ENCODE measurements around the gene TMX2. TPM values are rescaled to one million over a fixed set of nuclear protein-coding genes. Genes with fewer than 3 reads are reported as not detected.

The TMX2 gene
- total RNA-seq, 1 experiment from 2014 or later: 91.3 TPM

GRCh38 chr11:57667117-57667735 is 45.2 kb upstream of the TMX2 start:
- no peaks in the 10 kb centered on the region for H3K4me1 ChIP-seq (ENCODE audit: insufficient read depth, low read length)
- Mint-ChIP-seq H3K4me3 (peak overlapping the region; percentile 91 to 95), H3K9me3 (peaks cover 0 to 3% of the 10 kb centered on the region in 2 experiments; a peak in 3 of 5 replicates), H3K27ac (peak overlapping the region; percentile 100), H3K36me3 (ENCODE audit: insufficient read depth in 1 of 3, low read depth in 3 of 3) (peaks cover 5 to 17% (median 12%) of the 10 kb centered on the region in 3 experiments), H3K27me3 (ENCODE audit: low read depth) (no peaks in the 10 kb centered on the region), H3K4me1 (peaks cover 10 to 15% of the 10 kb centered on the region in 2 experiments)
- H4K5ac ChIP-seq (ENCODE audit: insufficient read length, low read depth, low read length): no peak overlapping the region
- peak overlapping the region; percentile 71 for H3K56ac ChIP-seq (ENCODE audit: insufficient read length, low read depth, low read length)
- H3K27ac ChIP-seq (ENCODE audit: insufficient read length, low read depth, low read length): peak overlapping the region; percentile 93
- peak overlapping the region; percentile 72 for H2BK120ac ChIP-seq (ENCODE audit: low read depth, low read length, poor library complexity, severe bottlenecking)
- H2AK5ac ChIP-seq (ENCODE audit: insufficient read length, low read length): no peak overlapping the region
- WGBS (ENCODE audit: extremely low coverage, insufficient read length, low lambda C conversion rate): no CpG with 5 or more reads among the region's 29 CpGs
- H3T11ph ChIP-seq (ENCODE audit: low read length): peak overlapping the region; percentile 95
- H2BK5ac ChIP-seq (ENCODE audit: insufficient read length, low read length): peak overlapping the region; percentile 89
- peak; percentile 98 for DNase-seq
- no peak overlapping the region for H2BK15ac ChIP-seq (ENCODE audit: low read depth, low read length)
- H3K23me2 ChIP-seq (ENCODE audit: insufficient read length, low read depth, low read length, poor library complexity, severe bottlenecking): peaks cover 6% of the 10 kb centered on the region
- H3K14ac ChIP-seq (ENCODE audit: insufficient read depth, low read length): peak overlapping the region; percentile 94; the same call in 1 of the 2 replicates
- no peak overlapping the region for H2BK12ac ChIP-seq (ENCODE audit: insufficient read length, low read depth, low read length)
- H3K9me3 ChIP-seq (ENCODE audit: control insufficient read depth, low read depth, low read length): no peaks in the 10 kb centered on the region
- H2AFZ ChIP-seq (ENCODE audit: low read length): peak overlapping the region; percentile 82
- no peak overlapping the region; the same call in 1 of the 2 replicates for H3K4ac ChIP-seq (ENCODE audit: low read depth, low read length)
- peak overlapping the region; percentile 94 for H3K4me2 ChIP-seq (ENCODE audit: insufficient read depth, insufficient read length, low read length)
- peak overlapping the region; percentile 98 for H3K9ac ChIP-seq (ENCODE audit: extremely low read depth, insufficient read length, low read length)
- H3K79me2 ChIP-seq (ENCODE audit: insufficient read depth, low read length): peaks cover 6% of the 10 kb centered on the region; the same call in 1 of the 2 replicates
- H4K91ac ChIP-seq (ENCODE audit: insufficient read length, low read depth, low read length): no peak overlapping the region
- H3K79me1 ChIP-seq (ENCODE audit: insufficient read depth, low read depth, low read length, poor library complexity, severe bottlenecking): no peaks in the 10 kb centered on the region
- H4K20me1 ChIP-seq (ENCODE audit: control insufficient read depth, insufficient read depth, insufficient read length): no peaks in the 10 kb centered on the region
- H3K23ac ChIP-seq (ENCODE audit: insufficient read length, low read depth, low read length): no peak overlapping the region
- peak overlapping the region; percentile 97 for H3K18ac ChIP-seq (ENCODE audit: insufficient read length, low read depth, low read length)
- no peak overlapping the region for H2BK20ac ChIP-seq (ENCODE audit: low read depth, low read length, poor library complexity, severe bottlenecking)
- H4K8ac ChIP-seq (replicated peaks; ENCODE audit: insufficient read length, low read depth, low read length): no peak overlapping the region
- no peaks in the 10 kb centered on the region for H3K27me3 ChIP-seq (ENCODE audit: insufficient read depth, low read length)
- TF ChIP-seq CTCF (conservative IDR thresholded peaks at IDR 0.05): no peak

All from H9 (cell line).